Stomach (tissue), 9 donors: ENCODE data around the gene ARL10. TPM values are rescaled to one million over a fixed set of nuclear protein-coding genes. Genes with fewer than 3 reads are reported as not detected.

Experiments used
- DNase-seq, 2 donors: peaks; one replicate each; pipeline versions ENCODE4 v3.0.0 to v3.0.0-alpha.2; 2013 to 2019
- H3K27ac ChIP-seq, 5 donors: fragments of 200-600 bp in 4 of 5; sonication (generic) in 4 of 5; one replicate each; pipeline ENCODE4 v1.5.1; 2013 to 2019; ENCODE audit warnings: mild to moderate bottlenecking in 1 of 5, moderate library complexity in 1 of 5
- H3K27me3 ChIP-seq, 3 donors: fragments of 200-600 bp; sonication (generic); one replicate each; pipeline ENCODE4 v1.5.1; 2017 to 2019; ENCODE audit warnings: mixed run types in 1 of 3
- H3K36me3 ChIP-seq, 4 donors: fragments of 200-600 bp; sonication (generic); 1 replicate in 3 of 4; 2 replicates in 1 of 4; pipeline ENCODE4 v1.5.1; 2016 to 2019
- H3K4me1 ChIP-seq, 4 donors: fragments of 200-600 bp; sonication (generic); one replicate each; pipeline ENCODE4 v1.5.1; 2016 to 2019
- H3K4me3 ChIP-seq, 4 donors: fragments of 200-600 bp; sonication (generic) in 3 of 4; one replicate each; pipeline ENCODE4 v1.5.1; 2016 to 2019; ENCODE audit warnings: mild to moderate bottlenecking in 1 of 4
- H3K9me3 ChIP-seq, 4 donors: fragments of 200-600 bp; sonication (generic); one replicate each; pipeline ENCODE4 v1.5.1; 2016 to 2019
- EP300 ChIP-seq: sonication (generic); formaldehyde crosslinking; IDR thresholded peaks from one replicate; pipeline ENCODE4 v1.6.1; 2017; ENCODE audit warnings: antibody characterized with exemption
- POLR2A ChIP-seq, 4 donors: fragments of 450-650 bp; IDR thresholded peaks; one replicate each; pipeline ENCODE4 v1.6.1; 2016; ENCODE audit warnings: antibody characterized with exemption in 4 of 4, control low read depth in 2 of 4, mild to moderate bottlenecking in 1 of 4, moderate library complexity in 1 of 4
- POLR2AphosphoS5 ChIP-seq, 3 donors: sonication (generic); formaldehyde crosslinking; IDR thresholded peaks; one replicate each; pipeline ENCODE4 v1.6.1; 2016; ENCODE audit warnings: antibody characterized with exemption in 3 of 3
- WGBS, 5 donors: extraction: QIAGEN DNeasy Blood & Tissue Kit in 3 of 5; methylation state at CpG; one replicate each; pipeline versions ENCODE4 v1.1.5 to v1.1.7; 2013 to 2018; 5-methylcytosine and 5-hydroxymethylcytosine counted together
- intact Hi-C: fragments of 100-400 bp; cut with DNase I; formaldehyde crosslinking; loops from one replicate; pipeline ENCODE4 v1.15.1; 2023; ENCODE audit warnings: low total_unique reads
- polyA plus RNA-seq, 3 donors: library from polyadenylated mRNA; stranded (reverse); fragments of 200-250 nt; gene quantifications; one replicate each; pipeline ENCODE4 v1.2.3, GENCODE V29; 2013
- total RNA-seq, 5 donors: library from RNA; depleted of rRNA; stranded (reverse); fragments of >200 nt; gene quantifications; one replicate each; pipeline versions ENCODE4 v1.1.0 to v1.2.3, GENCODE V29; 2014 to 2016
- TF ChIP-seq, protein P1 (sequence below), 7 experiments: fragments of 450-650 bp in 4 of 7; fragments of 200-600 bp in 3 of 7; sonication (generic) in 3 of 7; IDR thresholded peaks; one replicate each; pipeline ENCODE4 v1.5.1; 2016 to 2019; ENCODE audit warnings: antibody characterized with exemption in 7 of 7, control low read depth in 2 of 7, mild to moderate bottlenecking in 1 of 7
- donor health status: healthy with polysubstance abuse.
- donor health status: Bipolar disorder and iron deficiency.
- donor health status: healthy.

The ARL10 gene
- total and polyA plus RNA-seq, 8 donors: 0.31 to 9.9 (median 3.0) TPM

DNA sequence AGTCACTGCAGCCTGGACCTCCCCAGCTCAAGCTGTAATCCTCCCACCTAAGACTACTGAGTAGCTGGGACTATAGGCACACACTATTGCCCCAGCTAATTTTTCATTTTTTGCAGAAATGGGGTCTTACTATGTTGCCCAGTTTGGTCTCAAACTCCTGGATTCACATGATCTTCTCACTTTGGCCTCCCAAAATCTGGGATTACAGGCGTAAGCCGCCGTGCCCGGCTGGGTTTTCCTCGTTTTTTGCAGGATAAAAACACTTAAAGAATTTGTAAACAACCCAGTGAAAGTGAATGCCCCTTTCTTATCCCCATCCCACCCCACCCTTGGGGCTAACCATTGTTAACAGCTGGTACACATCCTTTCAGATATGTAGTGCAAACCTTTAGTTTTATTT, 43.3 kb downstream of the ARL10 start:
- H3K27me3 ChIP-seq: no peaks in the 10 kb centered on the region
- intact Hi-C loops: no loop called here
- TF ChIP-seq, protein P1, sequence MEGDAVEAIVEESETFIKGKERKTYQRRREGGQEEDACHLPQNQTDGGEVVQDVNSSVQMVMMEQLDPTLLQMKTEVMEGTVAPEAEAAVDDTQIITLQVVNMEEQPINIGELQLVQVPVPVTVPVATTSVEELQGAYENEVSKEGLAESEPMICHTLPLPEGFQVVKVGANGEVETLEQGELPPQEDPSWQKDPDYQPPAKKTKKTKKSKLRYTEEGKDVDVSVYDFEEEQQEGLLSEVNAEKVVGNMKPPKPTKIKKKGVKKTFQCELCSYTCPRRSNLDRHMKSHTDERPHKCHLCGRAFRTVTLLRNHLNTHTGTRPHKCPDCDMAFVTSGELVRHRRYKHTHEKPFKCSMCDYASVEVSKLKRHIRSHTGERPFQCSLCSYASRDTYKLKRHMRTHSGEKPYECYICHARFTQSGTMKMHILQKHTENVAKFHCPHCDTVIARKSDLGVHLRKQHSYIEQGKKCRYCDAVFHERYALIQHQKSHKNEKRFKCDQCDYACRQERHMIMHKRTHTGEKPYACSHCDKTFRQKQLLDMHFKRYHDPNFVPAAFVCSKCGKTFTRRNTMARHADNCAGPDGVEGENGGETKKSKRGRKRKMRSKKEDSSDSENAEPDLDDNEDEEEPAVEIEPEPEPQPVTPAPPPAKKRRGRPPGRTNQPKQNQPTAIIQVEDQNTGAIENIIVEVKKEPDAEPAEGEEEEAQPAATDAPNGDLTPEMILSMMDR (IDR thresholded peaks at IDR 0.05): no peak
- peaks cover 16 to 74% (median 30%) of the 10 kb centered on the region in 4 donors for H3K4me1 ChIP-seq
- DNase-seq: no peak
- 82 to 86% (median 84%) methylated on average over 5 of the region's 5 CpGs for WGBS, 5 donors
- peaks cover 11 to 78% (median 63%) of the 10 kb centered on the region in 4 donors for H3K36me3 ChIP-seq
- H3K27ac ChIP-seq: no peak overlapping the region
- no peaks in the 10 kb centered on the region for H3K9me3 ChIP-seq
- no peak overlapping the region for H3K4me3 ChIP-seq

DNA sequence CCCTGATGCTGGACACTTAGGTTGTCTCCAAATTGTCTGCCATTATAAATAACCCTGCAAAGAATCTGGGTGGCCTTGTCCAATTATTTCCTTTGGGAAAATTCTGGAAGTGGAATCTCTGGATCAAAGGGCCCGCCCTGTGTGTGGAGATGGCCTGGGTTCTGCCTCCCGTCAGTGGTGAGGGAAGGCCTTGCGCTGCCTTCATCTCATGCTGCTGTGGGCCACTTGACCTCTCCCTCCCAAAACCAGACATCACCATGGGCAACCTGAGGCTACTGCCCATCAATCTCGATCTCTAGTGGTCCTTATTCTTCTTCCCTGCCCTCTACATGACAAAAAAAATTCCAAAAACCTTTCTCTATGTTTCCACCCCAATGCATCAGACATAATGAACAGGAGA, 44.5 kb downstream of the ARL10 start:
- DNase-seq: no peak
- no peak overlapping the region for H3K4me3 ChIP-seq
- intact Hi-C loops: no loop called here
- H3K9me3 ChIP-seq: no peaks in the 10 kb centered on the region
- H3K27ac ChIP-seq: peak overlapping the region in 1 of 5 donors; percentile 94
- 94 to 97% (median 97%) methylated on average over 4 of the region's 4 CpGs for WGBS, 5 donors
- TF ChIP-seq POLR2AphosphoS5 (IDR thresholded peaks at IDR 0.05): no peak
- no peak for TF ChIP-seq EP300
- TF ChIP-seq POLR2A (IDR thresholded peaks at IDR 0.05): no peak
- TF ChIP-seq, protein P1 (IDR thresholded peaks at IDR 0.05): no peak
- H3K4me1 ChIP-seq: peaks cover 28 to 76% (median 37%) of the 10 kb centered on the region in 4 donors
- no peaks in the 10 kb centered on the region for H3K27me3 ChIP-seq
- peaks cover 11 to 67% (median 55%) of the 10 kb centered on the region in 4 donors for H3K36me3 ChIP-seq

GRCh38 chr5:176410486-176411180, 45.3 kb downstream of the ARL10 start:
- DNase-seq: peak in 1 of 2 donors; percentile 6
- Histone ChIP-seq H3K4me3 (no peak overlapping the region), H3K9me3 (no peaks in the 10 kb centered on the region), H3K36me3 (peaks cover 11 to 58% (median 48%) of the 10 kb centered on the region in 4 donors), H3K4me1 (peaks cover 36 to 79% (median 46%) of the 10 kb centered on the region in 4 donors), H3K27me3 (no peaks in the 10 kb centered on the region), H3K27ac (peak overlapping the region in 3 of 5 donors; percentile 46 to 94 (median 61))
- 72 to 90% (median 80%) methylated on average over 3 to 5 of the region's 5 CpGs for WGBS, 5 donors
- TF ChIP-seq POLR2A (IDR thresholded peaks at IDR 0.05): no peak
- peak in 1 of 3 donors; percentile 3 for TF ChIP-seq POLR2AphosphoS5 (IDR thresholded peaks at IDR 0.05)
- intact Hi-C loops: no loop called here

DNA sequence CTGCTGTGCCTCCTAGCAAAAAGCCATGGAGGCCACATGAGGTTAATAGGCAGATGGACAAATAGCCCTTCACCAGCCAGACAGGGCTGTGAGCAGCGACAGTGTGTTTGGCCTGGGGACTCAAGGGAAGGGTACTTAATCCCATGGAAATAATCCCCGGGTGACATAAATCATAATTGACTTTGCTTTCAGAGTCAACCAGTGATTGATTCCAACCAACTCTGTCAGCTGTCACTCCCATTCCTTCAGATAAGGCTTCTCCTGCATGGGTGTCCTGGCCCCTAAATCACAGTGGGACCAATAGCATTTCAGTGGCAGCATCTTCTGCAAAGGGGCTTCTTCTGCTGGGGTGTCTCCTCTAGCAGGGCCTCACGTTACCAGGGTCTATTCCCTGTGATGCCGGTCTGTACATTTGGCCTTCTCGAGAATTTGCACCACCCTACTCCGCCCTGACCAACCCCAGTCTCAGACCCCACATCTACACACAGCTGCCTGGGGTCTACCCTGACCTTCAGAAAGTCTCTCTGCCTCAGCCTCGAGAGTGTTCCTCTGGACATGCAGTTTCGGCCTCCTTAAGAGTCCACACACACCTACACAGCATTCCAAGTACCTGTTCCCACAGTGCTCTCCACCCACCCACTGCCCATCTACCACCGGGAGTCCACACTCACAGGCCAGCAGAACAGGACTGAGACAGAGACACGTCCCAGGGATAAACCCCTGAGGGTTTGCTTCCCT, 47.4 kb downstream of the ARL10 start:
- DNase-seq: no peak
- 74 to 83% (median 79%) methylated on average over 9 to 10 of the region's 10 CpGs for WGBS, 5 donors
- no peaks in the 10 kb centered on the region for H3K9me3 ChIP-seq
- peak overlapping the region; percentile 32 to 96 (median 64) for H3K27ac ChIP-seq
- H3K4me1 ChIP-seq: peaks cover 49 to 76% (median 55%) of the 10 kb centered on the region in 4 donors
- TF ChIP-seq EP300 (no peak), POLR2AphosphoS5 (IDR thresholded peaks at IDR 0.05) (no peak), POLR2A (IDR thresholded peaks at IDR 0.05) (no peak)
- TF ChIP-seq, protein P1 (IDR thresholded peaks at IDR 0.05): no peak
- no peaks in the 10 kb centered on the region for H3K27me3 ChIP-seq
- intact Hi-C loops: no loop called here
- H3K4me3 ChIP-seq: peak overlapping the region in 1 of 4 donors; percentile 84
- peaks cover 0 to 38% (median 27%) of the 10 kb centered on the region in 4 donors for H3K36me3 ChIP-seq
